ENCODE measurements around the gene LMX1A. TPM values are rescaled to one million over a fixed set of nuclear protein-coding genes. Genes with fewer than 3 reads are reported as not detected.

Gene LMX1A
- total RNA-seq, 2 donors from 2014 or later: not detected

GRCh38 chr1:165152109-165152508, 204.4 kb downstream of the LMX1A start:
- Histone ChIP-seq H3K27ac (no peak overlapping the region), H3K9me3 (peaks cover 0 to 7% of the 10 kb centered on the region in 2 donors), H3K4me1 (no peaks in the 10 kb centered on the region), H3K27me3 (no peaks in the 10 kb centered on the region), H3K36me3 (no peaks in the 10 kb centered on the region), H3K4me3 (no peak overlapping the region)
- no peak for TF ChIP-seq CTCF (IDR thresholded peaks at IDR 0.05)
- no peak for DNase-seq (ENCODE audit: low spot score)

Other genes starting within 250 kb of the LMX1A start
- gene RXRG, start 88.4 kb upstream of the LMX1A start, total RNA-seq: 1 to 10 TPM; 1.2 to 3.3 TPM
- gene LRRC52, start 187.3 kb upstream of the LMX1A start, total RNA-seq: not detected

Data from right atrium auricular region (tissue), 2 donors.